ENCODE data around the gene ALDOB. TPM values are rescaled to one million over a fixed set of nuclear protein-coding genes. Genes with fewer than 3 reads are reported as not detected.

ALDOB gene
- total RNA-seq, 1 experiment from 2014 or later, result not detected

DNA sequence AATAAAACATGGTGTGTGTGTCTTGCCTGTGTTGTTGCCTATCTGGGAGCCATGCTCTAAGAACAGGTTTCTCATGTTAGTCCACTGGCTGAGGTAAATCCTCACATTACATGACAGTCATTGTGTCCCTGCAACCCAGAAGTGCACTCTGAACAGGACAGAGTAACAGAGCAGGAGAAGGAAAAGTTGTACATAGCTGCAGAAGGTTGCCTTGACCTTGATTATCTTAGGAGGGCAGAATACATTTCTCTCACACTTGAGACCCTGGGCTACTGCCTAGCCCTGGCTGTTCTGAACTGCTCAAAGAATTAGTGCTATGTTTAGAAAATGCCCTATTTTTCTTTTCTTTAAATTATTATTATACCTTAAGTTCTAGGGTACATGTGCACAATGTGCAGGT lies 20.0 kb downstream of the ALDOB start:
- TF ChIP-seq, protein P1, sequence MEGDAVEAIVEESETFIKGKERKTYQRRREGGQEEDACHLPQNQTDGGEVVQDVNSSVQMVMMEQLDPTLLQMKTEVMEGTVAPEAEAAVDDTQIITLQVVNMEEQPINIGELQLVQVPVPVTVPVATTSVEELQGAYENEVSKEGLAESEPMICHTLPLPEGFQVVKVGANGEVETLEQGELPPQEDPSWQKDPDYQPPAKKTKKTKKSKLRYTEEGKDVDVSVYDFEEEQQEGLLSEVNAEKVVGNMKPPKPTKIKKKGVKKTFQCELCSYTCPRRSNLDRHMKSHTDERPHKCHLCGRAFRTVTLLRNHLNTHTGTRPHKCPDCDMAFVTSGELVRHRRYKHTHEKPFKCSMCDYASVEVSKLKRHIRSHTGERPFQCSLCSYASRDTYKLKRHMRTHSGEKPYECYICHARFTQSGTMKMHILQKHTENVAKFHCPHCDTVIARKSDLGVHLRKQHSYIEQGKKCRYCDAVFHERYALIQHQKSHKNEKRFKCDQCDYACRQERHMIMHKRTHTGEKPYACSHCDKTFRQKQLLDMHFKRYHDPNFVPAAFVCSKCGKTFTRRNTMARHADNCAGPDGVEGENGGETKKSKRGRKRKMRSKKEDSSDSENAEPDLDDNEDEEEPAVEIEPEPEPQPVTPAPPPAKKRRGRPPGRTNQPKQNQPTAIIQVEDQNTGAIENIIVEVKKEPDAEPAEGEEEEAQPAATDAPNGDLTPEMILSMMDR (IDR thresholded peaks at IDR 0.05; ENCODE audit: unreplicated experiment), result no peak
- Mint-ChIP-seq H3K36me3 (ENCODE audit: insufficient read depth, unreplicated experiment) (no peaks in the 10 kb centered on the region), H3K4me3 (ENCODE audit: unreplicated experiment) (no peak overlapping the region), H3K9me3 (ENCODE audit: unreplicated experiment) (peaks cover 26% of the 10 kb centered on the region), H3K27me3 (ENCODE audit: insufficient read depth, unreplicated experiment) (no peaks in the 10 kb centered on the region), H3K27ac (ENCODE audit: low read depth, unreplicated experiment) (no peak overlapping the region), H3K4me1 (ENCODE audit: insufficient read depth, unreplicated experiment) (peaks cover 6% of the 10 kb centered on the region)
- intact Hi-C loops (cut with micrococcal nuclease), result no loop called here
- no peak for DNase-seq (ENCODE audit: unreplicated experiment)
- BruUV-seq (replicated peaks), result no TSS peak
- POLR2A ChIA-PET, result no interaction called here
- CTCF ChIA-PET, result interaction anchor here (1.0 kb wide), 1 partner anchor 32 kb away, joined by 3 read pairs; no protein-coding TSS in a partner anchor

- TF ChIP-seq, protein P1 (IDR thresholded peaks at IDR 0.05; ENCODE audit: unreplicated experiment), result no peak
- H3K36me3 Mint-ChIP-seq (ENCODE audit: insufficient read depth, unreplicated experiment), result no peaks in the 10 kb centered on the region
- H3K4me3 Mint-ChIP-seq (ENCODE audit: unreplicated experiment), result no peak overlapping the region
- peaks cover 26% of the 10 kb centered on the region for H3K9me3 Mint-ChIP-seq (ENCODE audit: unreplicated experiment)
- CTCF ChIA-PET, result interaction anchor here (1.0 kb wide), 1 partner anchor 33 kb away, joined by 3 read pairs; no protein-coding TSS in a partner anchor
- peaks cover 6% of the 10 kb centered on the region for H3K4me1 Mint-ChIP-seq (ENCODE audit: insufficient read depth, unreplicated experiment)
- no peak overlapping the region for H3K27ac Mint-ChIP-seq (ENCODE audit: low read depth, unreplicated experiment)
- BruUV-seq (replicated peaks), result no TSS peak
- no peak for DNase-seq (ENCODE audit: unreplicated experiment)
- POLR2A ChIA-PET, result no interaction called here
- H3K27me3 Mint-ChIP-seq (ENCODE audit: insufficient read depth, unreplicated experiment), result no peaks in the 10 kb centered on the region
- intact Hi-C loops (cut with micrococcal nuclease), result no loop called here
Observed at GRCh38 chr9:101414839-101415238, 20.7 kb downstream of the ALDOB start.

GRCh38 chr9:101409079-101409477 lies 26.5 kb downstream of the ALDOB start:
- Mint-ChIP-seq H3K27ac (ENCODE audit: low read depth, unreplicated experiment) (no peak overlapping the region), H3K4me3 (ENCODE audit: unreplicated experiment) (no peak overlapping the region), H3K4me1 (ENCODE audit: insufficient read depth, unreplicated experiment) (no peaks in the 10 kb centered on the region), H3K9me3 (ENCODE audit: unreplicated experiment) (peaks cover 66% of the 10 kb centered on the region), H3K27me3 (ENCODE audit: insufficient read depth, unreplicated experiment) (no peaks in the 10 kb centered on the region), H3K36me3 (ENCODE audit: insufficient read depth, unreplicated experiment) (peaks cover 53% of the 10 kb centered on the region)
- no TSS peak for BruUV-seq (replicated peaks)
- TF ChIP-seq, protein P1 (IDR thresholded peaks at IDR 0.05; ENCODE audit: unreplicated experiment), result no peak
- ChIA-PET POLR2A (interaction anchor here (1.5 to 4.3 kb wide), 3 partner anchors 10 to 29 kb away, joined by 3 to 37 read pairs (median 4); partner anchors contain the start of genes MRPL50 and ZNF189), CTCF (interaction anchor here (1.0 to 1.4 kb wide), 3 partner anchors 10 to 21 kb away, joined by 3 to 4 read pairs (median 4); no protein-coding TSS in a partner anchor)
- no peak for DNase-seq (ENCODE audit: unreplicated experiment)
- intact Hi-C loops (cut with micrococcal nuclease), result no loop called here

DNA sequence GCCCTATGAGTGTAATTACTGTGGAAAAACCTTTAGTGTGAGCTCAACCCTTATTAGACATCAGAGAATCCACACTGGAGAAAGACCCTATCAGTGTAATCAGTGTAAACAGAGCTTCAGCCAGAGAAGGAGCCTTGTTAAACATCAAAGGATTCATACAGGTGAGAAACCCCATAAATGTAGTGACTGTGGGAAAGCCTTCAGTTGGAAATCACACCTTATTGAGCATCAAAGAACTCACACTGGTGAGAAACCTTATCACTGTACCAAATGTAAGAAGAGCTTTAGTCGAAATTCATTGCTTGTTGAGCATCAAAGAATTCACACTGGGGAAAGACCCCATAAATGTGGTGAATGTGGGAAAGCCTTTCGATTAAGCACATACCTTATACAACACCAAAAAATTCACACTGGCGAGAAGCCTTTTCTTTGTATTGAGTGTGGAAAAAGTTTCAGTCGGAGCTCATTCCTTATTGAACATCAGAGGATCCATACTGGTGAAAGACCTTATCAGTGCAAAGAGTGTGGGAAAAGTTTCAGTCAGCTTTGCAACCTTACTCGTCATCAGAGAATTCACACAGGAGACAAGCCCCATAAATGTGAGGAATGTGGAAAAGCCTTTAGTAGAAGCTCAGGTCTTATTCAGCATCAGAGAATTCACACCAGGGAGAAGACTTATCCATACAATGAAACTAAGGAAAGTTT lies 27.0 kb downstream of the ALDOB start:
- Mint-ChIP-seq H3K27ac (ENCODE audit: low read depth, unreplicated experiment) (no peak overlapping the region), H3K27me3 (ENCODE audit: insufficient read depth, unreplicated experiment) (no peaks in the 10 kb centered on the region), H3K4me3 (ENCODE audit: unreplicated experiment) (no peak overlapping the region), H3K9me3 (ENCODE audit: unreplicated experiment) (peaks cover 66% of the 10 kb centered on the region), H3K36me3 (ENCODE audit: insufficient read depth, unreplicated experiment) (peaks cover 58% of the 10 kb centered on the region), H3K4me1 (ENCODE audit: insufficient read depth, unreplicated experiment) (no peaks in the 10 kb centered on the region)
- ChIA-PET POLR2A (interaction anchor here (0.7 to 4.3 kb wide), 3 partner anchors 10 to 690 kb away, joined by 3 to 37 read pairs (median 3); partner anchors contain the start of genes MRPL50 and ZNF189), CTCF (interaction anchor here (0.6 to 1.4 kb wide), 4 partner anchors 9 to 1075 kb away, joined by 3 to 4 read pairs (median 4); no protein-coding TSS in a partner anchor)
- intact Hi-C loops (cut with micrococcal nuclease), result no loop called here
- no peak for DNase-seq (ENCODE audit: unreplicated experiment)
- TF ChIP-seq, protein P1 (IDR thresholded peaks at IDR 0.05; ENCODE audit: unreplicated experiment), result no peak
- no TSS peak for BruUV-seq (replicated peaks)

All from MCF 10A (cell line).